Breast epithelium (tissue), 4 donors: Measurements from ENCODE around the gene GJD4. TPM values are rescaled to one million over a fixed set of nuclear protein-coding genes. Genes with fewer than 3 reads are reported as not detected.

Experiments
- DNase-seq, 2 donors: peaks; one replicate each; pipeline ENCODE4 v3.0.0-alpha.2; 2019; ENCODE audit warnings: low spot score in 2 of 2
- H3K27ac ChIP-seq, 2 donors: fragments of 200-600 bp; sonication (generic) in 1 of 2; one replicate each; pipeline ENCODE4 v1.5.1; 2016 to 2019; ENCODE audit warnings: mild to moderate bottlenecking in 1 of 2
- H3K27me3 ChIP-seq, 2 donors: fragments of 200-600 bp; sonication (generic) in 1 of 2; one replicate each; pipeline versions ENCODE4 v1.5.1 to v1.6.0; 2017 to 2019; ENCODE audit warnings: control low read depth in 1 of 2, mild to moderate bottlenecking in 1 of 2
- H3K36me3 ChIP-seq: fragments of 200-600 bp; one replicate; pipeline ENCODE4 v1.5.1; 2019
- H3K4me1 ChIP-seq, 2 donors: fragments of 200-600 bp; sonication (generic); one replicate each; pipeline ENCODE4 v1.5.1; 2016 to 2019; ENCODE audit warnings: control low read depth in 1 of 2
- H3K4me3 ChIP-seq, 3 donors: fragments of 200-600 bp; sonication (generic); 1 replicate in 2 of 3; 2 replicates in 1 of 3; pipeline ENCODE4 v1.5.1; 2016 to 2019; ENCODE audit warnings: mild to moderate bottlenecking in 3 of 3, moderate library complexity in 2 of 3
- H3K9me3 ChIP-seq, 2 donors: fragments of 200-600 bp; sonication (generic) in 1 of 2; one replicate each; pipeline ENCODE4 v1.5.1; 2016 to 2019; ENCODE audit warnings: control low read depth in 1 of 2
- CTCF ChIP-seq, 3 donors: fragments of 450-650 bp; IDR thresholded peaks; one replicate each; pipeline ENCODE4 v1.5.1; 2016 to 2017; ENCODE audit warnings: antibody characterized with exemption in 3 of 3, mild to moderate bottlenecking in 3 of 3, moderate library complexity in 3 of 3
- POLR2A ChIP-seq: fragments of 450-650 bp; IDR thresholded peaks from one replicate; pipeline ENCODE4 v1.6.1; 2016; ENCODE audit warnings: antibody characterized with exemption, mild to moderate bottlenecking, moderate library complexity
- POLR2AphosphoS5 ChIP-seq, 3 donors: sonication (generic); formaldehyde crosslinking; IDR thresholded peaks; one replicate each; pipeline ENCODE4 v1.6.1; 2017; ENCODE audit warnings: antibody characterized with exemption in 3 of 3
- intact Hi-C: fragments of 100-400 bp; cut with DNase I; formaldehyde crosslinking; loops from one replicate; pipeline ENCODE4 v1.15.1; 2023; ENCODE audit warnings: low total_unique reads
- total RNA-seq, 3 donors: library from RNA; depleted of rRNA; stranded (reverse); fragments of >200 nt; gene quantifications; one replicate each; pipeline ENCODE4 v1.1.0, GENCODE V29; 2016

Gene GJD4
- total RNA-seq, 3 donors from 2014 or later: not detected

DNA sequence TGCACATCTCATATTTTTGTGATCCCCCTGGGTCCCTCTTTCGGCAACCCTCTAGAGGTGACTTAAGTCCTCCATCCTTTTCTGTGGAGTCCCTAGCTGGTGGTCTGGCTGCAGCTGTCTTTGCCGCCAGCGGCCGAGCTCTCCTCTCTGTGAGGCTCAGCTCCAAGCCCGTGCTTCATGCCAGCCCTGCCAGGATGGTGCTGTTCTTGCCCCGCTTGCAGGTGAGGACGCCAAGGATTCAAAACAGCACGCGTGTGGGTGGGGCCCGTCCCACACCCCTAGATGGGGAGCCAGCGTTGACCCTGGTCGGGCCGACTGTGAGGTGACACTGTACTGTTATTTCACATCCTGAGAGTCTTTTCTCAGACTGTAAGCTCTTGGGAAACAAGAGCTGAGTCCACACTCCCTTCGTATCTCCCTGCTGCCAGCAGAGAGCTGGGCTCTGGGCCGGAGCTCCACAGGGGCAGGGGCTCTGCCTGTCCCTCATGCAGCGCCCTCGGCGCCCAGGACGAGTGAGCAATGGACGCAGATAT, 36.6 kb upstream of the GJD4 start:
- H3K9me3 ChIP-seq: no peaks in the 10 kb centered on the region

GRCh38 chr10:35569111-35569707, 35.9 kb upstream of the GJD4 start:
- no peak for DNase-seq
- Histone ChIP-seq H3K36me3 (peaks cover 4% of the 10 kb centered on the region), H3K27me3 (no peaks in the 10 kb centered on the region), H3K27ac (no peak overlapping the region), H3K4me1 (no peaks in the 10 kb centered on the region), H3K4me3 (no peak overlapping the region), H3K9me3 (no peaks in the 10 kb centered on the region)
- intact Hi-C loops: no loop called here
- TF ChIP-seq POLR2AphosphoS5 (IDR thresholded peaks at IDR 0.05) (no peak), POLR2A (no peak), CTCF (IDR thresholded peaks at IDR 0.05) (no peak)

More for the DNA sequence above, 36.6 kb upstream of the GJD4 start:
- H3K4me3 ChIP-seq: no peak overlapping the region
- H3K4me1 ChIP-seq: no peaks in the 10 kb centered on the region
- no peak overlapping the region for H3K27ac ChIP-seq
- H3K36me3 ChIP-seq: peaks cover 4% of the 10 kb centered on the region
- intact Hi-C loops: no loop called here
- no peak for TF ChIP-seq POLR2AphosphoS5 (IDR thresholded peaks at IDR 0.05)
- TF ChIP-seq POLR2A: no peak
- no peak for TF ChIP-seq CTCF (IDR thresholded peaks at IDR 0.05)
- DNase-seq: no peak
- H3K27me3 ChIP-seq: no peaks in the 10 kb centered on the region

DNA sequence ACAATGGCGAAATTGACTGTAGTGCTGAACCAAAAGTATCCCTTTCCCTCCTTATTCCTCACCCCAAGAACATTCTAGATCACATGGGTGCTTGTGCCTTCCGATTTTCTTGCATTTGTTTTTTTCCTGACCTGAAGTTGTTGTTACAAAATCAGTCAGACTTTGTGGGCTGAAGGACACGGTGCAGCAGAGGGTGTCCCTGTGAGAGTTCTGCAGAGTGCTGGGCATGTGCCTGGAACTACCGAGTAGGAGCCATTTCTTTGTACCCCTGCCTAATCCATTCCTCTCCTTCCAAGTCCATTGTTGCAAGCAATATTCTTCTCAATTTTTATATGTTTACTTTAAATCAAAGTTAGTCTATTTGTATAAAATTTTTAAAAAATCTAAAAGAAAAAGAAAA, 35.3 kb upstream of the GJD4 start:
- Histone ChIP-seq H3K27me3 (no peaks in the 10 kb centered on the region), H3K36me3 (peaks cover 4% of the 10 kb centered on the region), H3K9me3 (no peaks in the 10 kb centered on the region), H3K4me1 (no peaks in the 10 kb centered on the region), H3K27ac (no peak overlapping the region), H3K4me3 (no peak overlapping the region)
- no peak for DNase-seq
- intact Hi-C loops: no loop called here
- TF ChIP-seq POLR2AphosphoS5 (IDR thresholded peaks at IDR 0.05): no peak
- no peak for TF ChIP-seq POLR2A
- no peak for TF ChIP-seq CTCF (IDR thresholded peaks at IDR 0.05)

DNA sequence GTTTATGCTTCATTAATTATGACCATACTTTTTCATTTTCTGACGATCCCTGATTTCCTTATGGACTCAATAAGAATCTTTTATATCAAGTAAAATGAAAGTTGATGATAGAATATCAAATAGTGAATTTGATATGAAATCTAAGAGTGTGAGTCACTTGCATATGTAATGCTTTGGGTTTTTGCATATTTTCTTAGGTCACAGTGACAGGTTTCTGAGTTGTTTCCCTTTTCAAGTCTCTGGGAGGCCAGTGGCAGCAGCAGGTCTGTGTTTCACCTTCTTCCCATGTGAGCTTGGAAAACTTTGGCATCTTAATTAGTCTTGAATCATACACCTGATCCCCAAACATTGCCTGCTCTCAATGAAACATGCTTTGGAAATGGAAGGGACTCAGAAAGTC, 34.7 kb upstream of the GJD4 start:
- H3K27me3 ChIP-seq: no peaks in the 10 kb centered on the region
- no peak overlapping the region for H3K4me3 ChIP-seq
- no peak overlapping the region for H3K27ac ChIP-seq
- DNase-seq: no peak
- no peaks in the 10 kb centered on the region for H3K9me3 ChIP-seq
- H3K4me1 ChIP-seq: no peaks in the 10 kb centered on the region
- TF ChIP-seq POLR2AphosphoS5 (IDR thresholded peaks at IDR 0.05): no peak
- no peak for TF ChIP-seq POLR2A
- no peak for TF ChIP-seq CTCF (IDR thresholded peaks at IDR 0.05)
- intact Hi-C loops: no loop called here
- H3K36me3 ChIP-seq: peaks cover 4% of the 10 kb centered on the region

DNA sequence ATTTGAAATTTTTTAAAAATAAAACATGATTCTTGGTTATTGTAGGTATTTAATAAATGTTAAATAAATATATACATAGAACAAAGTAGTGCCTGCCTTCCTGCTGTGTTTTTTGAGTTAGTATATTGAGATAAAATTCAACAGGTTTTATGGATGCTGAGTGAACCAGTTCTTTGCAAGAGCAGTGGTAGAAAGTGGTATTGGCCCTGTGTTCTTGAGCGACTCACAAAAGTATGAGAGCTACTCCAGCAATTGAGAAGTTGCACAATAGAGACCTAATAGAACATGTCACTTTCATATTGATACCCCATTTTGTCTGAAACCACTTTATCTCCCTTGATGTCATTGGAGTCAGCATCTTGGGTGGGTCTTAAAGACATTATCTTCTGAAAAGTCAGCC, 32.6 kb upstream of the GJD4 start:
- Histone ChIP-seq H3K4me1 (no peaks in the 10 kb centered on the region), H3K27me3 (no peaks in the 10 kb centered on the region), H3K27ac (no peak overlapping the region), H3K9me3 (no peaks in the 10 kb centered on the region), H3K36me3 (peaks cover 4% of the 10 kb centered on the region), H3K4me3 (no peak overlapping the region)
- TF ChIP-seq POLR2AphosphoS5 (IDR thresholded peaks at IDR 0.05) (no peak), CTCF (IDR thresholded peaks at IDR 0.05) (no peak), POLR2A (no peak)
- intact Hi-C loops: no loop called here
- no peak for DNase-seq
